GM13976 (cell line): ENCODE data around the gene SPSB1.

Source experiments
- DNase-seq: peaks from one replicate; pipeline ENCODE4 v3.0.0; 2012; ENCODE audit warnings: low spot score
- CTCF ChIP-seq: IDR thresholded peaks from 2 replicates; pipeline ENCODE4 v1.5.1; 2012; ENCODE audit warnings: borderline replicate concordance, mild to moderate bottlenecking; ENCODE audit not compliant: insufficient read depth; ENCODE audit errors: extremely low read depth, missing control alignments, control extremely low read depth
- in situ Hi-C: fragments of 300-500 bp; cut with MboI; formaldehyde crosslinking; loops from one replicate; pipeline ENCODE4 v1.12.0; 2022; ENCODE audit warnings: low sequenced_read_pairs, mixed read lengths, inconsistent platforms; ENCODE audit not compliant: unreplicated experiment

SPSB1 gene

GRCh38 chr1:9316080-9316444 lies 23.4 kb downstream of the SPSB1 start:
- TF ChIP-seq CTCF: no peak
- in situ Hi-C loops: no loop called here
- DNase-seq: no peak

GRCh38 chr1:9316512-9316911 lies 23.8 kb downstream of the SPSB1 start:
- in situ Hi-C loops: no loop called here

GRCh38 chr1:9317072-9317471 lies 24.4 kb downstream of the SPSB1 start:
- no peak for TF ChIP-seq CTCF
- in situ Hi-C loops: no loop called here
- no peak for DNase-seq

More at GRCh38 chr1:9316512-9316911, 23.8 kb downstream of the SPSB1 start:
- TF ChIP-seq CTCF: no peak
- DNase-seq: no peak

- TF ChIP-seq CTCF: no peak
- in situ Hi-C loops: no loop called here
- no peak for DNase-seq
These were observed 25.1 kb downstream of the SPSB1 start for GRCh38 chr1:9317591-9318417.

- in situ Hi-C loops: no loop called here
- no peak for DNase-seq
- TF ChIP-seq CTCF: no peak
These were observed 26.6 kb downstream of the SPSB1 start for GRCh38 chr1:9319208-9319788.

GRCh38 chr1:9319789-9320519 lies 27.3 kb downstream of the SPSB1 start:
- no peak for TF ChIP-seq CTCF
- in situ Hi-C loops: no loop called here
- DNase-seq: no peak
